Measurements from ENCODE around the gene VAV3. TPM values are rescaled to one million over a fixed set of nuclear protein-coding genes. Genes with fewer than 3 reads are reported as not detected.
A peak's percentile ranks its signal among the peaks of the same experiment; 100 is the strongest.

The VAV3 gene
- total and polyA plus RNA-seq, 10 of the 15 experiments (the other 5 are each of a cell fraction or from before 2014, with no cell fraction given): 0.84 to 5.5 (median 3.4) TPM

GRCh38 chr1:107529511-107530149 lies 435.4 kb downstream of the VAV3 start (continued):
- TF ChIP-seq RUNX3 (IDR thresholded peaks at IDR 0.05; ENCODE audit: low read length) (0 out of 2 replicates have a peak, but pooled peaks have one; percentile 13), LARP7 (IDR thresholded peaks at IDR 0.05) (no peak), HSF1 (IDR thresholded peaks at IDR 0.05; ENCODE audit: low read depth, low read length) (no peak), ZBTB4 (CRISPR knock-in tag; IDR thresholded peaks at IDR 0.05) (no peak), NR2F1 (conservative IDR thresholded peaks at IDR 0.05) (no peak), CTCF (IDR thresholded peaks at IDR 0.05 in 2 of 3, conservative IDR thresholded peaks at IDR 0.05 in 1 of 3; ENCODE audit: control insufficient read depth in 2 of 3, extremely low read depth in 1 of 3, insufficient read depth in 1 of 3, low read depth in 3 of 3, low read length in 3 of 3) (peak; percentile 85 to 95 (median 88); a peak in 5 of 6 replicates), ZBTB33 (IDR thresholded peaks at IDR 0.05) (no peak), SUPT20H (IDR thresholded peaks at IDR 0.05; ENCODE audit: borderline replicate concordance, control insufficient read depth, low read depth, low read length) (no peak), TAF1 (IDR thresholded peaks at IDR 0.05; ENCODE audit: borderline replicate concordance, low read depth, low read length) (no peak), JUND (IDR thresholded peaks at IDR 0.05; ENCODE audit: low read depth, low read length) (no peak), SREBF2 (IDR thresholded peaks at IDR 0.05; ENCODE audit: low read length) (no peak), BCL3 (IDR thresholded peaks at IDR 0.05; ENCODE audit: borderline replicate concordance, insufficient read depth, low read depth, low read length, poor library complexity, severe bottlenecking) (no peak), ETV6 (conservative IDR thresholded peaks at IDR 0.05 in 1 of 2, IDR thresholded peaks at IDR 0.05 in 1 of 2; ENCODE audit: borderline replicate concordance in 1 of 2, low read depth in 1 of 2) (no peak), SREBF1 (IDR thresholded peaks at IDR 0.05; ENCODE audit: low read length) (no peak), ASH2L (IDR thresholded peaks at IDR 0.05; ENCODE audit: borderline replicate concordance, low read depth) (no peak), IKZF2 (IDR thresholded peaks at IDR 0.05) (no peak), KDM1A (IDR thresholded peaks at IDR 0.05; ENCODE audit: borderline replicate concordance) (no peak)

Measured in GM12878 (cell line).